ENCODE data around the gene ADGRG4. TPM values are rescaled to one million over a fixed set of nuclear protein-coding genes. Genes with fewer than 3 reads are reported as not detected.

The ADGRG4 gene
- total RNA-seq, 2 donors from 2014 or later = 0.14 to 0.41 TPM

- DNase-seq (ENCODE audit: low spot score) (no peak), ATAC-seq (ENCODE audit: insufficient number of reproducible peaks, low FRiP score, low read depth) (no peak)
- H3K4me1 ChIP-seq (ENCODE audit: control insufficient read depth in 1 of 2, low read depth in 2 of 2) = peaks cover 17 to 54% of the 10 kb centered on the region in 2 donors
- H3K36me3 ChIP-seq = no peaks in the 10 kb centered on the region
- H3K9me3 ChIP-seq = no peaks in the 10 kb centered on the region
- H3K27me3 ChIP-seq (replicated peaks; ENCODE audit: insufficient read depth) = no peaks in the 10 kb centered on the region
- H3K27ac ChIP-seq = peak overlapping the region; percentile 89 to 93
- no peak for TF ChIP-seq CTCF (IDR thresholded peaks at IDR 0.05)
- no peak overlapping the region for H3K4me3 ChIP-seq
These were observed 37.9 kb upstream of the ADGRG4 start for GRCh38 chrX:136262812-136263315.

DNA sequence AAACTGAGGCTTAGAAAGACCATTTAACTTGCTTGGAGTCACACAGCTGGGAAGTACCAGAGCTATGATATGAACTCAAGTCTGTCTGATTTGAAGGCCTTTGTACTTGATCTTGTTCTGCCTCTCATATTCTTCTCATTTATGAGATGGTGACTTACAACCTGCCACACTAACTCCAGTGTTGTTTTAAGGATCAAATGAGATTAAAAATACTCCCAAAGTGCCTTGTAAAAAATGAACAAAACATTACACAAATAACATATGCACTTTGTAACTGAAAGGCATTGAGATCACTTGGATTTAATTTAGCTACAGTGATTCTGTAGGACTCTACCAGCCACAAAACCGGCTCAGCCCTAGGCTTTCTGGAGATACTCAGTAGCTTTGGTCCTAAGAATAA is 33.9 kb upstream of the ADGRG4 start:
- Histone ChIP-seq H3K27ac (no peak overlapping the region), H3K36me3 (no peaks in the 10 kb centered on the region), H3K9me3 (no peaks in the 10 kb centered on the region), H3K4me1 (ENCODE audit: control insufficient read depth in 1 of 2, low read depth in 2 of 2) (peaks cover 5 to 18% of the 10 kb centered on the region in 2 donors), H3K4me3 (no peak overlapping the region), H3K27me3 (replicated peaks; ENCODE audit: insufficient read depth) (no peaks in the 10 kb centered on the region)
- DNase-seq (ENCODE audit: low spot score) = no peak
- no peak for ATAC-seq (ENCODE audit: insufficient number of reproducible peaks, low FRiP score, low read depth)
- no peak for TF ChIP-seq CTCF (IDR thresholded peaks at IDR 0.05)

DNA sequence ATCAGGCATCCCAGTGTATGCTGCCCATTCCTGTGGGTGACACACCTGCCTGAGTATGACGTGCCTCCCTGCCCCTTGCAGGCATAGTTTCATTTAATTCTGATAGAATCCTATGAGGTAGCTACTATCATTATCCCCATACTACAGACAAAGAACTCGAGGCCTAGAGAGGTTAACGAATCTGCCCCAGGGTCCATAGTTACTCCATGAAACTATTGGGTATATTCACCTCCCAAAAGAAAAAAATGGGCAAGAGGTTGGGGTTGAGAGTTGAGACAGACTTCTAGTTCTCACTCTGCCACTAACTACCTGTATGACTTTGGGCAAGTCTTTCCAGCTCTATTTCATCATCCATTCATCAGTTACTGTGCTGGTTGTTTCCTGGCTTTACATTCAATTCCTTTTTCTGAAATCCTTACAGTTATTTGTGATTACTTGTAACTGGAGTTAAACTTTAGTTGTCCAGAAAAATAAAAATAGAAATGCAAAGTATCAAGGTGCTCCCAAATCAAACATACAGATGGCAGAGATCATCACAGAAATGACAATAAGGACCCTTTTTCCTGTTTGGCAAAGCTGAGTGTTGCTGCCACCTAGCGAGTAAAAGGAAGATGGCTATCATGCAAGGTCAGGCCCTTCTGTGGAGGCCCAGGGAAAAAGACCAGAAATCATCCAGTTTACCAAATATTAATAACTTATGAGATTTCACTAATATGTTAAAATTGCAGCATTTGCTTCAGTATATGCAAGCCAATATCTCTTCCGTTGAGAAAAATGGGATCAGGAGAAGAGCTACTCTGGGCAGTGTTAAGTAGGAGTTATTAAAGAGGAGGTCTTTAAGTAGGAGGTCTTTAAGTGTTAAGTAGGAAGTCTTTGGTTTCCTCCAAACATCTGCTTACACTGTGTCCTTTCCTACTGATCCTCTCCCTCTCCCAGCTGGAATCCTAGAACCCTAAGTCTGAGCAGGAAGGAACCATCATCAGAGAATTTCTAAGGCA is 32.4 kb upstream of the ADGRG4 start:
- Histone ChIP-seq H3K36me3 (no peaks in the 10 kb centered on the region), H3K4me3 (no peak overlapping the region), H3K27ac (no peak overlapping the region), H3K4me1 (ENCODE audit: control insufficient read depth in 1 of 2, low read depth in 2 of 2) (peaks cover 0 to 3% of the 10 kb centered on the region in 2 donors), H3K9me3 (no peaks in the 10 kb centered on the region), H3K27me3 (replicated peaks; ENCODE audit: insufficient read depth) (no peaks in the 10 kb centered on the region)
- DNase-seq (ENCODE audit: low spot score) (no peak), ATAC-seq (ENCODE audit: insufficient number of reproducible peaks, low FRiP score, low read depth) (no peak)
- TF ChIP-seq CTCF (IDR thresholded peaks at IDR 0.05) = peak; percentile 55

DNA sequence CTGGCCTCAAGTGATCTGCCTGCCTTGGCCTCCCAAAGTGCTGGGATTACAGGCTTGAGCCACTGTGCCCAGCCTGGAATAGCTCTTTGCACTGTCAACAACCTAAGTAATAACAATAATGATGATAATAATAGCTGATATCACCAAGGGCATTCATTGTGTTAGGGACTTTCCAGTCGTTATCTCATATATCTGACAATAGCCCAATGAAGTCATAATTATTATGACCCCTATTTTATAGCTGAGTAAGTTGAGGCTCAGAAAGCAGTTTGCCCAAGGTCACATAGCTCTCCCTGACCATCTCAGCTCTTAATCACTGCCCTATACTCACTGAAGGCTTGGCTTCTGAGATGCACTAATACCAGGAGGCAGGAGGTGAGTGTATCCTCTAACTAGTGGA is 30.8 kb upstream of the ADGRG4 start:
- Histone ChIP-seq H3K27me3 (replicated peaks; ENCODE audit: insufficient read depth) (no peaks in the 10 kb centered on the region), H3K9me3 (no peaks in the 10 kb centered on the region), H3K4me1 (ENCODE audit: control insufficient read depth in 1 of 2, low read depth in 2 of 2) (no peaks in the 10 kb centered on the region), H3K4me3 (no peak overlapping the region), H3K36me3 (no peaks in the 10 kb centered on the region), H3K27ac (no peak overlapping the region)
- no peak for TF ChIP-seq CTCF (IDR thresholded peaks at IDR 0.05)
- no peak for DNase-seq (ENCODE audit: low spot score)
- ATAC-seq (ENCODE audit: insufficient number of reproducible peaks, low FRiP score, low read depth) = no peak

GRCh38 chrX:136271300-136271699 is 29.5 kb upstream of the ADGRG4 start:
- TF ChIP-seq CTCF (IDR thresholded peaks at IDR 0.05) = no peak
- Histone ChIP-seq H3K9me3 (no peaks in the 10 kb centered on the region), H3K27ac (no peak overlapping the region), H3K27me3 (replicated peaks; ENCODE audit: insufficient read depth) (no peaks in the 10 kb centered on the region), H3K4me1 (ENCODE audit: control insufficient read depth in 1 of 2, low read depth in 2 of 2) (no peaks in the 10 kb centered on the region), H3K4me3 (no peak overlapping the region), H3K36me3 (no peaks in the 10 kb centered on the region)
- DNase-seq (ENCODE audit: low spot score) (no peak), ATAC-seq (ENCODE audit: insufficient number of reproducible peaks, low FRiP score, low read depth) (no peak)

Data from thoracic aorta (tissue), 2 donors.